ENCODE data around the gene GYPA.
"Not testable (repeated sequence)": the region's sequence is repeated elsewhere in the genome, so short reads cannot be mapped to it uniquely, and the experiment has no call there.

GYPA gene

DNA sequence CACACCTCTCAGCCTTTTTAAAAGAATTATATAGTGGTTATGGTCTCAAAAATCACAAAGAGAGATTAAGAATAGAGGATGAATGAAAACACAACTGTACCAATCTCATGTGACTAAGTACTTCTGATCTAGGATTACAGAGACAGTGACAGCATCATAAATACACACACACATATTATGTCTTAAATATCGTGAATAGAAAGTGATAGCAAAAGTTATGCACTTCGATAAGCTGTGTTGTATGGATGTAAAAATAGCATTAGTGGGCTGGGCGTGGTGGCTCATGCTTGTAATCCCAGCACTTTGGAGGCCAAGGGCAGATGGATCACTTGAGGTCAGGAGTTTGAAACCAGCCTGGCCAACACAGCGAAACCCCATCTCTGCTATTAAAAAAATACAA lies 25.0 kb downstream of the GYPA start:
- no peak for DNase-seq (ENCODE audit: low read depth)
- in situ Hi-C loops (cut with HindIII; ENCODE audit: low sequenced_read_pairs) = no loop called here
- TF ChIP-seq, protein P1, sequence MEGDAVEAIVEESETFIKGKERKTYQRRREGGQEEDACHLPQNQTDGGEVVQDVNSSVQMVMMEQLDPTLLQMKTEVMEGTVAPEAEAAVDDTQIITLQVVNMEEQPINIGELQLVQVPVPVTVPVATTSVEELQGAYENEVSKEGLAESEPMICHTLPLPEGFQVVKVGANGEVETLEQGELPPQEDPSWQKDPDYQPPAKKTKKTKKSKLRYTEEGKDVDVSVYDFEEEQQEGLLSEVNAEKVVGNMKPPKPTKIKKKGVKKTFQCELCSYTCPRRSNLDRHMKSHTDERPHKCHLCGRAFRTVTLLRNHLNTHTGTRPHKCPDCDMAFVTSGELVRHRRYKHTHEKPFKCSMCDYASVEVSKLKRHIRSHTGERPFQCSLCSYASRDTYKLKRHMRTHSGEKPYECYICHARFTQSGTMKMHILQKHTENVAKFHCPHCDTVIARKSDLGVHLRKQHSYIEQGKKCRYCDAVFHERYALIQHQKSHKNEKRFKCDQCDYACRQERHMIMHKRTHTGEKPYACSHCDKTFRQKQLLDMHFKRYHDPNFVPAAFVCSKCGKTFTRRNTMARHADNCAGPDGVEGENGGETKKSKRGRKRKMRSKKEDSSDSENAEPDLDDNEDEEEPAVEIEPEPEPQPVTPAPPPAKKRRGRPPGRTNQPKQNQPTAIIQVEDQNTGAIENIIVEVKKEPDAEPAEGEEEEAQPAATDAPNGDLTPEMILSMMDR (IDR thresholded peaks at IDR 0.05; ENCODE audit: low read depth, low read length, missing control alignments) = no peak

DNA sequence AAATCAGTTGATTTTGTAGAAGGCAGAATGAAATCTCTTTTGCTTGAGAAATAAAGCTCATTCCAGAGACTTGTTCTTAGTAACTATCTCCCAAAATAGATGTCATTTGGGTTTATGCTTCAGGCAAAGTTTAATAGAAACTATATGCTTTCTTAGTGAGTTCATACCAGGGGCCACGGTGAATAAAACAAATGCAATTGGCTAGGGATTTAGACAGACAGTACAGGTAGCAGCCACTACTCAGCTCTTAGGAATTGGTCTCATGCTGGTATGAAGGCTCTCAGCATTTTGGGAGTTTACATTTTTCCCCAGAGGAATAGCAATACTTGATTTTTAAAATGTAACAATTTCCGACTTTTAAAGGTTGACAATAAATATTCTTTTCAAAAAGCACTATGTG lies 27.0 kb downstream of the GYPA start:
- TF ChIP-seq, protein P1 (IDR thresholded peaks at IDR 0.05; ENCODE audit: low read depth, low read length, missing control alignments) = no peak
- no peak overlapping the region for H3K4me3 ChIP-seq (ENCODE audit: low read depth, low read length)
- in situ Hi-C loops (cut with HindIII; ENCODE audit: low sequenced_read_pairs) = no loop called here
- no peak for DNase-seq (ENCODE audit: low read depth)

More for the DNA sequence above, 25.0 kb downstream of the GYPA start:
- no peak overlapping the region for H3K4me3 ChIP-seq (ENCODE audit: low read depth, low read length)

- TF ChIP-seq, protein P1 (IDR thresholded peaks at IDR 0.05; ENCODE audit: low read depth, low read length, missing control alignments) = no peak
- H3K4me3 ChIP-seq (ENCODE audit: low read depth, low read length) = no peak overlapping the region
- no peak for DNase-seq (ENCODE audit: low read depth)
- in situ Hi-C loops (cut with HindIII; ENCODE audit: low sequenced_read_pairs) = no loop called here
Observed at GRCh38 chr4:144104509-144105130, 35.9 kb downstream of the GYPA start.

- in situ Hi-C loops (cut with HindIII; ENCODE audit: low sequenced_read_pairs); DNase-seq (ENCODE audit: low read depth): not testable (repeated sequence)
Observed at GRCh38 chr4:144097776-144098175, 42.7 kb downstream of the GYPA start.

DNA sequence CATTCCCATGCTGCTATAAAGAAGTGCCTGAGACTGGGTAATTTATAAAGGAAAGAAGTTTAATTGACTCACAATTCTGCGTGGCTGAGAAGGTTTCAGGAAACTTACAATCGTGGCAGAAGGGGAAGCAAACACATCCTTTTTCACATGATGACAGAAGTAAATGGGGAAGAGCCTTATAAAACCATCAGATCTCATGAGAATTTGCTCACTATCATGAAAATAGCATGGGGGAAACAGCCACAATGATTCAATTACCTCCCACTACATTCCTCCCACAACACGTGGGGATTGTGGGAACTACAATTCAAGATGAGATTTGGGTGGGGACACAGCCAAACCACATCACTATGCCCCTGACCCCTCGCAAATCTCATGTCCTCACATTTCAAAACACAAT lies 46.5 kb downstream of the GYPA start:
- DNase-seq (ENCODE audit: low read depth); in situ Hi-C loops (cut with HindIII; ENCODE audit: low sequenced_read_pairs); H3K4me3 ChIP-seq (ENCODE audit: low read depth, low read length): not testable (repeated sequence)

More at GRCh38 chr4:144097776-144098175, 42.7 kb downstream of the GYPA start:
- H3K4me3 ChIP-seq (ENCODE audit: low read depth, low read length) = not testable (repeated sequence)

- H3K4me3 ChIP-seq (ENCODE audit: low read depth, low read length); DNase-seq (ENCODE audit: low read depth); in situ Hi-C loops (cut with HindIII; ENCODE audit: low sequenced_read_pairs): not testable (repeated sequence)
Observed at GRCh38 chr4:144091181-144091580, 49.3 kb downstream of the GYPA start.

DNA sequence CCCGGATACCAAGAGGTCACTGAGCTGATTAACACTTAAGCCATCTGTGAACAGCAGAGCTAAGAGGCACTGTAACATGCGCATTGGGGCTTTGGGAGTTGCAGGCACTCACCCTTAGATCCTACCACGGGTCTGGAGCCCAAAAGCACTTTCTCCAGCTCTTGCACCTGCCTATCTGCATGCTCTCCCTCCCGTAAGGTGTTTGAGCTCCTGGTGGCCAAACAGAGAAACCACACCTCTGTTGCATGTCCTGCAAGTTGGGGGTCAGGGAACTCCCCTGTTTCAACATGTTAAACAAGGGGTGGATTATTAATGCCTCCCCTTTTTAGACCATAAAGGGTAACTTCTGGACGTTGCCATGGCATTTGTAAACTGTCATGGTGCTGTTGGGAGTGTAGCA lies 49.8 kb downstream of the GYPA start:
- DNase-seq (ENCODE audit: low read depth) = no peak
- TF ChIP-seq, protein P1 (IDR thresholded peaks at IDR 0.05; ENCODE audit: low read depth, low read length, missing control alignments) = no peak
- in situ Hi-C loops (cut with HindIII; ENCODE audit: low sequenced_read_pairs) = no loop called here
- H3K4me3 ChIP-seq (ENCODE audit: low read depth, low read length) = no peak overlapping the region

- not testable (repeated sequence) for DNase-seq (ENCODE audit: low read depth)
Observed at GRCh38 chr4:144082053-144082452, 58.5 kb downstream of the GYPA start.

GRCh38 chr4:144080135-144080534 lies 60.4 kb downstream of the GYPA start:
- in situ Hi-C loops (cut with HindIII; ENCODE audit: low sequenced_read_pairs); H3K4me3 ChIP-seq (ENCODE audit: low read depth, low read length); DNase-seq (ENCODE audit: low read depth): not testable (repeated sequence)

More at GRCh38 chr4:144082053-144082452, 58.5 kb downstream of the GYPA start:
- H3K4me3 ChIP-seq (ENCODE audit: low read depth, low read length); in situ Hi-C loops (cut with HindIII; ENCODE audit: low sequenced_read_pairs): not testable (repeated sequence)

DNA sequence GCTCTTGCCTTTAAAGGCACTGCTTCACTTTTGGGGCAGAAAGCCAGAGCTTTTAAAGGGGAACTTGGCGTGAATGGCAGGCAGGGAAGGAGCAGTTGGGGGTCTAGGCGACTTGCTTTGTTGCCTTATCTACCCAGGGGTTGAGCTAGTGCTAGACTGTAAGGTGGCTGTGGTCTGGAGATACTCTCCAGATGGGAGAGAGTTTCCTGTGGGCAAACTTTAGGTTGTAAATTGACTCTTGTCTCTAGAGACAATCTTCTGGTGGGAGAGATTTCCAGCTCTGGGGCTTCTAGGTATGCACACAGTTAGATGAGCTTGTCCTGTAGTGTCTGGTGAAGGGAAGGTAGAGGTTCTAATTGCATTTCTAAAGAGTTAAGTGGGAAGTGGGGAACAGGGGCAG lies 61.8 kb downstream of the GYPA start:
- DNase-seq (ENCODE audit: low read depth); in situ Hi-C loops (cut with HindIII; ENCODE audit: low sequenced_read_pairs); H3K4me3 ChIP-seq (ENCODE audit: low read depth, low read length): not testable (repeated sequence)

GRCh38 chr4:144061556-144061955 lies 79.0 kb downstream of the GYPA start:
- DNase-seq (ENCODE audit: low read depth); in situ Hi-C loops (cut with HindIII; ENCODE audit: low sequenced_read_pairs); H3K4me3 ChIP-seq (ENCODE audit: low read depth, low read length): not testable (repeated sequence)

- H3K4me3 ChIP-seq (ENCODE audit: low read depth, low read length); DNase-seq (ENCODE audit: low read depth); in situ Hi-C loops (cut with HindIII; ENCODE audit: low sequenced_read_pairs): not testable (repeated sequence)
Observed at GRCh38 chr4:144060234-144060859, 80.2 kb downstream of the GYPA start.

Measured in astrocyte of the cerebellum (primary cell).